Measurements from ENCODE around the gene TUSC2. TPM values are rescaled to one million over a fixed set of nuclear protein-coding genes. Genes with fewer than 3 reads are reported as not detected.

TUSC2 gene
- total RNA-seq, 1 experiment from 2014 or later = 33.5 TPM

DNA sequence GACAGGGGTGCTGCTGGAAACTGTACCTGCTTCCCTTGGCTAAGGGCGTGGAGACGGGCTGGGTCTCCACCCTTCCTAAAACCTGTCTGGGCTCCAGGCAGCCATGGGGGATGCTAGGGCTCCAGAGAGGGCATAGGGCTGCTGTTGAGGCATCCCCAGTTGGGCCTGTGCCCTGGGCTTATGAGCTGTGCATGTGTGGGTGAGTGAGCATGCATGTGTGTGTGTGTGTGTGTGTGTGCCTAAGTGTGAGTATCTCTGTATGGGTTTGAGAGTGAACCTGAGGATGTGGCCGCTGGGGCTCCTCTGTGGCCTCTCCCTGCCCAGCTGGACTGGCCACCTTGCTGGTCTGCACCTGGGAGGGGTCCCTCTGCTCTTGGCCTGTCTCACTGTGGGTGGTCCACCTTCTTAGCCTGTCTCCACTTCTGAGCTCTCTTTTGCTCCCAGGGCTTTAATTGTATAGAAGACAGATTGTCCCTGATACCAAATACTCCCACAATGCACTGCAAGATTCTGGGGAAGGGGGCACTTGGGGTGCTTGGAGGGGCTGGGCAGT is 43.2 kb upstream of the TUSC2 start:
- H3T11ph ChIP-seq (ENCODE audit: low read length) = no peak overlapping the region
- H3K23me2 ChIP-seq (ENCODE audit: insufficient read length, low read depth, low read length, poor library complexity, severe bottlenecking) = no peaks in the 10 kb centered on the region
- H3K36me3 Mint-ChIP-seq (ENCODE audit: insufficient read depth in 1 of 3, low read depth in 3 of 3) = no peaks in the 10 kb centered on the region
- H4K20me1 ChIP-seq (ENCODE audit: control insufficient read depth, insufficient read depth, insufficient read length) = peaks cover 2% of the 10 kb centered on the region
- H3K4me1 Mint-ChIP-seq = peaks cover 16 to 43% of the 10 kb centered on the region in 2 experiments
- TF ChIP-seq, protein P1, sequence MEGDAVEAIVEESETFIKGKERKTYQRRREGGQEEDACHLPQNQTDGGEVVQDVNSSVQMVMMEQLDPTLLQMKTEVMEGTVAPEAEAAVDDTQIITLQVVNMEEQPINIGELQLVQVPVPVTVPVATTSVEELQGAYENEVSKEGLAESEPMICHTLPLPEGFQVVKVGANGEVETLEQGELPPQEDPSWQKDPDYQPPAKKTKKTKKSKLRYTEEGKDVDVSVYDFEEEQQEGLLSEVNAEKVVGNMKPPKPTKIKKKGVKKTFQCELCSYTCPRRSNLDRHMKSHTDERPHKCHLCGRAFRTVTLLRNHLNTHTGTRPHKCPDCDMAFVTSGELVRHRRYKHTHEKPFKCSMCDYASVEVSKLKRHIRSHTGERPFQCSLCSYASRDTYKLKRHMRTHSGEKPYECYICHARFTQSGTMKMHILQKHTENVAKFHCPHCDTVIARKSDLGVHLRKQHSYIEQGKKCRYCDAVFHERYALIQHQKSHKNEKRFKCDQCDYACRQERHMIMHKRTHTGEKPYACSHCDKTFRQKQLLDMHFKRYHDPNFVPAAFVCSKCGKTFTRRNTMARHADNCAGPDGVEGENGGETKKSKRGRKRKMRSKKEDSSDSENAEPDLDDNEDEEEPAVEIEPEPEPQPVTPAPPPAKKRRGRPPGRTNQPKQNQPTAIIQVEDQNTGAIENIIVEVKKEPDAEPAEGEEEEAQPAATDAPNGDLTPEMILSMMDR (conservative IDR thresholded peaks at IDR 0.05) = no peak
- no peak overlapping the region for H3K9ac ChIP-seq (ENCODE audit: extremely low read depth, insufficient read length, low read length)
- H2BK12ac ChIP-seq (ENCODE audit: insufficient read length, low read depth, low read length) = no peak overlapping the region
- no peak overlapping the region for H3K4ac ChIP-seq (ENCODE audit: low read depth, low read length)
- H4K8ac ChIP-seq (replicated peaks; ENCODE audit: insufficient read length, low read depth, low read length) = no peak overlapping the region
- H2AK5ac ChIP-seq (ENCODE audit: insufficient read length, low read length) = no peak overlapping the region
- H3K27ac Mint-ChIP-seq = peak overlapping the region in 2 of 3 experiments; percentile 27 to 74; a peak in 2 of 7 replicates
- H3K4me3 Mint-ChIP-seq = 0 out of 5 replicates have a peak overlapping the region, but pooled peaks of 1 of the 2 experiments have one; percentile 5
- peaks cover 2% of the 10 kb centered on the region for H3K27me3 Mint-ChIP-seq (ENCODE audit: low read depth)
- H3K9me3 Mint-ChIP-seq = no peaks in the 10 kb centered on the region
- no peak overlapping the region for H2BK20ac ChIP-seq (ENCODE audit: low read depth, low read length, poor library complexity, severe bottlenecking)
- H3K79me1 ChIP-seq (ENCODE audit: insufficient read depth, low read depth, low read length, poor library complexity, severe bottlenecking) = no peaks in the 10 kb centered on the region
- no peak overlapping the region for H3K23ac ChIP-seq (ENCODE audit: insufficient read length, low read depth, low read length)
- H2BK15ac ChIP-seq (ENCODE audit: low read depth, low read length) = no peak overlapping the region
- H3K79me2 ChIP-seq (ENCODE audit: insufficient read depth, low read length) = no peaks in the 10 kb centered on the region
- H3K56ac ChIP-seq (ENCODE audit: insufficient read length, low read depth, low read length) = no peak overlapping the region
- no peak overlapping the region for H3K27ac ChIP-seq (ENCODE audit: insufficient read length, low read depth, low read length)
- no peaks in the 10 kb centered on the region for H3K4me1 ChIP-seq (ENCODE audit: insufficient read depth, low read length)
- DNase-seq = no peak
- H3K27me3 ChIP-seq (ENCODE audit: insufficient read depth, low read length) = no peaks in the 10 kb centered on the region
- WGBS (ENCODE audit: extremely low coverage, insufficient read length, low lambda C conversion rate) = no CpG with 5 or more reads among the region's 3 CpGs
- no peak overlapping the region for H3K18ac ChIP-seq (ENCODE audit: insufficient read length, low read depth, low read length)
- no peak overlapping the region for H3K4me2 ChIP-seq (ENCODE audit: insufficient read depth, insufficient read length, low read length)
- H3K9me3 ChIP-seq (ENCODE audit: control insufficient read depth, low read depth, low read length) = no peaks in the 10 kb centered on the region
- no peak overlapping the region for H4K5ac ChIP-seq (ENCODE audit: insufficient read length, low read depth, low read length)
- H3K14ac ChIP-seq (ENCODE audit: insufficient read depth, low read length) = no peak overlapping the region
- H2BK120ac ChIP-seq (ENCODE audit: low read depth, low read length, poor library complexity, severe bottlenecking) = no peak overlapping the region
- H2BK5ac ChIP-seq (ENCODE audit: insufficient read length, low read length) = no peak overlapping the region
- no peak overlapping the region for H2AFZ ChIP-seq (ENCODE audit: low read length)
- no peak overlapping the region for H4K91ac ChIP-seq (ENCODE audit: insufficient read length, low read depth, low read length)

Data from H9 (cell line).